HEK293 (cell line): ENCODE data around the gene PROCR.
A peak's percentile ranks its signal among the peaks of the same experiment; 100 is the strongest.
"Not testable (repeated sequence)": the region's sequence is repeated elsewhere in the genome, so short reads cannot be mapped to it uniquely, and the experiment has no call there.

Experiments used
- CTCF ChIA-PET: fragments of 350-600 bp; formaldehyde crosslinking; extraction: SDS; loops from one replicate; lab custom pipeline; 2021; ENCODE audit warnings: antibody characterized with exemption; lab: Yijun Ruan, JAX
- POLR2A ChIA-PET: fragments of 300-600 bp; formaldehyde crosslinking; extraction: SDS; loops from one replicate; lab custom pipeline; 2020; ENCODE audit warnings: antibody characterized with exemption, inconsistent platforms; lab: Yijun Ruan, JAX
- H3K27ac ChIP-seq: fragments of 200-500 bp; sonication (Bioruptor generic); 2 replicates; pipeline ENCODE4 v1.5.1; 2014; ENCODE audit warnings: low read depth, low read length, control low read depth, inconsistent platforms; ENCODE audit errors: extremely low read depth
- H3K36me3 ChIP-seq, 2 experiments: fragments of 200-500 bp in 1 of 2; sonication (Bioruptor generic) in 1 of 2; 1 replicate in 1 of 2; 2 replicates in 1 of 2; pipeline ENCODE4 v1.5.1; 2014 to 2017; ENCODE audit warnings: inconsistent platforms in 2 of 2, low read length in 2 of 2; ENCODE audit not compliant: control insufficient read depth in 2 of 2, insufficient read depth in 1 of 2
- H3K4me1 ChIP-seq: fragments of 200-500 bp; sonication (Bioruptor generic); 2 replicates; pipeline ENCODE4 v1.5.1; 2014; ENCODE audit warnings: mild to moderate bottlenecking, low read length, inconsistent platforms; ENCODE audit not compliant: control insufficient read depth, insufficient read depth
- H3K4me3 ChIP-seq: 2 replicates; pipeline ENCODE4 v1.5.1; 2011; ENCODE audit warnings: low read depth, mild to moderate bottlenecking, control low read depth, low read length, moderate library complexity
- H3K9me3 ChIP-seq: fragments of 200-500 bp; sonication (Bioruptor generic); 2 replicates; pipeline ENCODE4 v1.5.1; 2014; ENCODE audit warnings: low read depth, low read length, inconsistent platforms; ENCODE audit not compliant: control insufficient read depth, insufficient read depth
- GLI4 ChIP-seq: fragments of 450-650 bp; formaldehyde crosslinking; IDR thresholded peaks from 2 replicates; pipeline ENCODE4 v1.5.1; 2016; ENCODE audit warnings: missing biosample characterization, missing genetic modification characterization
- REPIN1 ChIP-seq: fragments of 450-650 bp; formaldehyde crosslinking; IDR thresholded peaks from 2 replicates; pipeline ENCODE4 v1.5.1; 2017; ENCODE audit warnings: missing biosample characterization, missing genetic modification characterization, low read depth
- SETDB1 ChIP-seq: IDR thresholded peaks from one replicate; pipeline ENCODE4 v1.6.1; 2017; ENCODE audit warnings: mild to moderate bottlenecking, low read length, moderate library complexity, mixed read lengths; ENCODE audit not compliant: insufficient read length
- YY2 ChIP-seq: fragments of 450-650 bp; formaldehyde crosslinking; IDR thresholded peaks from 2 replicates; pipeline ENCODE4 v1.5.1; 2016; ENCODE audit warnings: missing biosample characterization, missing genetic modification characterization
- ZNF112 ChIP-seq: fragments of 450-650 bp; formaldehyde crosslinking; IDR thresholded peaks from 2 replicates; pipeline ENCODE4 v1.5.0; 2017; ENCODE audit warnings: missing biosample characterization, missing genetic modification characterization
- ZNF184 ChIP-seq: fragments of 450-650 bp; IDR thresholded peaks from 2 replicates; pipeline ENCODE4 v1.5.1; 2018; ENCODE audit warnings: missing biosample characterization, mild to moderate bottlenecking, missing genetic modification characterization
- ZNF2 ChIP-seq: fragments of 450-650 bp; formaldehyde crosslinking; IDR thresholded peaks from 2 replicates; pipeline ENCODE4 v1.5.1; 2016; ENCODE audit warnings: missing biosample characterization, missing genetic modification characterization
- ZNF24 ChIP-seq: fragments of 450-650 bp; formaldehyde crosslinking; IDR thresholded peaks from 2 replicates; pipeline ENCODE4 v1.5.1; 2016; ENCODE audit warnings: missing biosample characterization, missing genetic modification characterization
- ZNF366 ChIP-seq: fragments of 450-650 bp; formaldehyde crosslinking; conservative IDR thresholded peaks from 2 replicates; pipeline ENCODE4 v1.5.1; 2016; ENCODE audit warnings: missing biosample characterization, missing genetic modification characterization
- ZNF416 ChIP-seq: fragments of 450-650 bp; formaldehyde crosslinking; IDR thresholded peaks from 2 replicates; pipeline ENCODE4 v1.5.1; 2016; ENCODE audit warnings: missing biosample characterization, missing genetic modification characterization
- ZNF521 ChIP-seq: fragments of 450-650 bp; formaldehyde crosslinking; IDR thresholded peaks from 2 replicates; pipeline ENCODE4 v1.5.1; 2017; ENCODE audit warnings: missing biosample characterization, mild to moderate bottlenecking, missing genetic modification characterization
- ZNF529 ChIP-seq: fragments of 450-650 bp; formaldehyde crosslinking; IDR thresholded peaks from 2 replicates; pipeline ENCODE4 v1.5.1; 2017; ENCODE audit warnings: missing genetic modification characterization, missing biosample characterization; ENCODE audit not compliant: insufficient replicate concordance
- ZNF558 ChIP-seq: fragments of 450-650 bp; formaldehyde crosslinking; IDR thresholded peaks from 2 replicates; pipeline ENCODE4 v1.5.1; 2016; ENCODE audit warnings: missing biosample characterization, missing genetic modification characterization
- ZNF626 ChIP-seq: fragments of 450-650 bp; sonication (Bioruptor Pico); formaldehyde crosslinking; IDR thresholded peaks from 2 replicates; pipeline ENCODE4 v1.5.1; 2018; ENCODE audit warnings: missing biosample characterization, missing genetic modification characterization, inconsistent platforms
- ZNF768 ChIP-seq: fragments of 450-650 bp; formaldehyde crosslinking; IDR thresholded peaks from 2 replicates; pipeline ENCODE4 v1.5.1; 2018; ENCODE audit warnings: missing biosample characterization, mild to moderate bottlenecking, missing genetic modification characterization
- TF ChIP-seq, protein P1 (sequence below): fragments of 450-650 bp; formaldehyde crosslinking; IDR thresholded peaks from 2 replicates; pipeline ENCODE4 v1.5.1; 2016; ENCODE audit warnings: missing biosample characterization, missing genetic modification characterization
- TF ChIP-seq, protein P2 (sequence below): fragments of 450-650 bp; formaldehyde crosslinking; IDR thresholded peaks from 2 replicates; pipeline ENCODE4 v1.5.1; 2017; ENCODE audit warnings: missing biosample characterization, missing genetic modification characterization

Gene PROCR

DNA sequence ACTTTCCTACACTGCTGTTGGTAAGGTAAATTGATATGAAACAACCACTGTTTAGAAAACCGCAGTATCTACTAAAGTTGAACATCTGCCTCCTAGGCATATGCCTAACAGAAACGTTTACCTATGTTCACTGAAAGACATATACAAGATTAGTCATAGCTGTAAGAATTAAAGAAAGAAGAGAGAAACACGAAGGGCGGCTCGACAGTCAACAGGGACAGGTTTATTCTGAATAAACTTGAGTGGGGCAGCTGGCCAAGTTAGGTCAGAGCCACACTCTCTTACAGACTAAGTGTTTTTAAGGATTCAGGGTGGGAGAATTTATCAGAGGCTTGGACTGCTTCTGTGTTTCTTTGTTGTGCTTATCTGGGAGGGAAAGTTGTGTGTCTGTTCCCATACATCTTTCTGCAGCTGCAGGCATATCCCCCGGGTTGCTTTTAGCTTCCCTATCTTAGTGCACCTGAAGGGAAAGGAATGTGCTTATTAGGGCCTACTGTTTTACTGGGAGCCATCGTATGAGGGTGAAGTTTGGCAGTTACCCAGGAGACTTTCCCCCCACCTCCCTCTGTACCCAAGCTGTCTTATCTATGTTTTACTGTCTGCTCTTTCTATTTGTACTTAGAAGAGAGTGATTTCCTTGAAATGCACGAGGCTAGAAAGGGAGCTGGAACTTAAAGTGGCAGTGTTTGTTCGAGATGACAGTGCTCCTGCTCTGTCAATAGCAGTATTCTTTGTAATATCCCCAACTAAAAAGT lies 20.4 kb downstream of the PROCR start (continued):
- TF ChIP-seq, protein P1, sequence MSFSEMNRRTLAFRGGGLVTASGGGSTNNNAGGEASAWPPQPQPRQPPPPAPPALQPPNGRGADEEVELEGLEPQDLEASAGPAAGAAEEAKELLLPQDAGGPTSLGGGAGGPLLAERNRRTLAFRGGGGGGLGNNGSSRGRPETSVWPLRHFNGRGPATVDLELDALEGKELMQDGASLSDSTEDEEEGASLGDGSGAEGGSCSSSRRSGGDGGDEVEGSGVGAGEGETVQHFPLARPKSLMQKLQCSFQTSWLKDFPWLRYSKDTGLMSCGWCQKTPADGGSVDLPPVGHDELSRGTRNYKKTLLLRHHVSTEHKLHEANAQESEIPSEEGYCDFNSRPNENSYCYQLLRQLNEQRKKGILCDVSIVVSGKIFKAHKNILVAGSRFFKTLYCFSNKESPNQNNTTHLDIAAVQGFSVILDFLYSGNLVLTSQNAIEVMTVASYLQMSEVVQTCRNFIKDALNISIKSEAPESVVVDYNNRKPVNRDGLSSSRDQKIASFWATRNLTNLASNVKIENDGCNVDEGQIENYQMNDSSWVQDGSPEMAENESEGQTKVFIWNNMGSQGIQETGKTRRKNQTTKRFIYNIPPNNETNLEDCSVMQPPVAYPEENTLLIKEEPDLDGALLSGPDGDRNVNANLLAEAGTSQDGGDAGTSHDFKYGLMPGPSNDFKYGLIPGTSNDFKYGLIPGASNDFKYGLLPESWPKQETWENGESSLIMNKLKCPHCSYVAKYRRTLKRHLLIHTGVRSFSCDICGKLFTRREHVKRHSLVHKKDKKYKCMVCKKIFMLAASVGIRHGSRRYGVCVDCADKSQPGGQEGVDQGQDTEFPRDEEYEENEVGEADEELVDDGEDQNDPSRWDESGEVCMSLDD (tag by site-specific recombination) = no peak
- TF ChIP-seq SETDB1 (no peak), ZNF521 (no peak)
- TF ChIP-seq, protein P2, sequence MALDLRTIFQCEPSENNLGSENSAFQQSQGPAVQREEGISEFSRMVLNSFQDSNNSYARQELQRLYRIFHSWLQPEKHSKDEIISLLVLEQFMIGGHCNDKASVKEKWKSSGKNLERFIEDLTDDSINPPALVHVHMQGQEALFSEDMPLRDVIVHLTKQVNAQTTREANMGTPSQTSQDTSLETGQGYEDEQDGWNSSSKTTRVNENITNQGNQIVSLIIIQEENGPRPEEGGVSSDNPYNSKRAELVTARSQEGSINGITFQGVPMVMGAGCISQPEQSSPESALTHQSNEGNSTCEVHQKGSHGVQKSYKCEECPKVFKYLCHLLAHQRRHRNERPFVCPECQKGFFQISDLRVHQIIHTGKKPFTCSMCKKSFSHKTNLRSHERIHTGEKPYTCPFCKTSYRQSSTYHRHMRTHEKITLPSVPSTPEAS (tag by site-specific recombination) = no peak

DNA sequence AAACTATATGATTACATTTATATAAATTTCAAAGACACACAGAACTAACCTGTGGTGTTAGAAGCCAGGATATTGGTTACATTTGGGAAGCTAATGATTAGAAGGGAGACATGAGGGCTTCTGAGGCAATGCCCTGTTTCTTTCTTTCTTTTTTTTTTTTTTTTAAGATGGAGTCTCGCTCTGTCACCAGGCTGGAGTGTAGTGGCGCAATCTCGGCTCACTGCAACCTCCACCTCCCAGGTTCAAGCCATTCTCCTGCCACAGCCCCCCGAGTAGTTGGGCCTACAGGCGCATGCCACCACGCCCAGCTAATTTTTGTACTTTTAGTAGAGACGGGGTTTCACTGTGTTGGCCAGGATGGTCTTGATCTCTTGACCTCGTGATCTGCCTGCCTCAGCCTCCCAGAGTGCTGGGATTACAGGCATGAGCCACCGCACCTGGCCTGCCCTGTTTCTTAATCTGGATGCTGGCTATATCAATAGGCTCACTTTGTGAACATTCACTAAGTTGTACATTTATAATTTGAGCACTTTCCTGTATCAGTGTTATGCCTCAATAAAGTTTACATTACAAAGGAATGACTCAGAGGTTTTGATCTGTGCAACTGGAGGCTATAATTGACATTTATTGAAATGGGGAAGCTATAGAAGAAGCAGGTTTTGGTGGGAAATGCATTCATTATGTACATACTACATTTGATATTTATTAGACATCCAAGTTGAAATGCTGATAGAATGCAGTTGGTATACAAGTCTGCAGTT lies 21.3 kb downstream of the PROCR start:
- POLR2A ChIA-PET = interaction anchor here (0.6 kb wide), 1 partner anchor 14 kb away, joined by 8 read pairs; no protein-coding TSS in a partner anchor
- H3K4me1 ChIP-seq, H3K4me3 ChIP-seq, H3K36me3 ChIP-seq, H3K27ac ChIP-seq, H3K9me3 ChIP-seq: not testable (repeated sequence)
- CTCF ChIA-PET = interaction anchor here (0.6 to 2.2 kb wide), 6 partner anchors 11 to 878 kb away, joined by 3 to 13 read pairs (median 6); no protein-coding TSS in a partner anchor

DNA sequence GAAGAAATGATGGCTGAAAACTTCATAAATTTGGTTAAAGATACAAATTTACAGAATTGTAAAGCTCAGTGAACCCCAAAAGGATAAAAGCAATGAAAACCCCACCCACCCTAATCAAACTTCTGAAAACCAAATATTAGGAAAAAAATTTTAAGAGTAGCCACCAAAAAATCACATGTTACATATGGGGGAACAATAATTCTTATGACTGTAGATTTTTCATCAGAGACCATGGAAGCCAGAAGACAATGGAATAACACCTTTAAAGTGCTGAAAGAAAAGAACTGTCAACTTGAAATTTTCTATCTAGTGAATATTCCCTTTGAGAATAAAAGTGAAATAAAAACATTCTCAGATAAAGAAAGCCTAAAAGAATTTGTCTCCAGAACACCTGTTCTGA lies 24.4 kb downstream of the PROCR start:
- no peaks in the 10 kb centered on the region for H3K4me1 ChIP-seq
- ChIA-PET POLR2A (interaction anchor here (0.7 kb wide), 1 partner anchor 28 kb away, joined by 3 read pairs; no protein-coding TSS in a partner anchor), CTCF (interaction anchor here (0.6 to 1.1 kb wide), 4 partner anchors 10 to 240 kb away, joined by 3 to 5 read pairs (median 3); no protein-coding TSS in a partner anchor)
- no peak overlapping the region for H3K27ac ChIP-seq
- H3K9me3 ChIP-seq = no peaks in the 10 kb centered on the region
- H3K36me3 ChIP-seq = no peaks in the 10 kb centered on the region
- H3K4me3 ChIP-seq = no peak overlapping the region
- TF ChIP-seq GLI4 (tag by site-specific recombination) = no peak
- peak; percentile 66 for TF ChIP-seq ZNF529 (tag by site-specific recombination)
- no peak for TF ChIP-seq ZNF366 (tag by site-specific recombination)
- no peak for TF ChIP-seq ZNF768 (tag by site-specific recombination)
- peak; percentile 58; the same call in 1 of the 2 replicates for TF ChIP-seq ZNF558
- 0 out of 2 replicates have a peak, but pooled peaks have one; percentile 43 for TF ChIP-seq ZNF184
- TF ChIP-seq SETDB1 = peak; percentile 86
- no peak for TF ChIP-seq ZNF112 (tag by site-specific recombination)
- no peak for TF ChIP-seq ZNF2 (tag by site-specific recombination)
- no peak for TF ChIP-seq YY2 (tag by site-specific recombination)
- TF ChIP-seq ZNF626 (tag by site-specific recombination) = peak; percentile 73; the same call in 1 of the 2 replicates
- TF ChIP-seq, all 188 proteins: peak for 5

DNA sequence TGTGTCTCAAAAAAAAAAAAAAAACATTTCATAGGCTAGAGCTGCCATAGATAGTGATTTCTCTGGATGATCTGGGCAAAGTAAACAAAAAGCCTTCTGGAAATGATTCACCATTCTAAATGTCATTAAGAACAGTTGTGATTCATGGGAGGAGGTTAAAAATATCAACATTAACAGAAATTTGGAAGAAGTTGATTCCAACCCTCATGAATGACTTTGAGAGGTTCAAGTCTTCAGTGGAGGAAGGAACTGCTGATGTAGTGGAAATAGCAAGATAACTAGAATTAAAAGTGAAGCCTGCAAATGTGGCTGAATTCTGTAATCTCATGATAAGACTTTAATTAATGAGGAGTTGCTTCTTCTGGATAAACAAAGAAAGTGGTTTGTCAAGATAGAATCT lies 27.9 kb downstream of the PROCR start:
- Histone ChIP-seq H3K27ac (no peak overlapping the region), H3K4me1 (no peaks in the 10 kb centered on the region), H3K9me3 (no peaks in the 10 kb centered on the region), H3K4me3 (no peak overlapping the region), H3K36me3 (no peaks in the 10 kb centered on the region)
- ChIA-PET CTCF (no interaction called here), POLR2A (no interaction called here)
- TF ChIP-seq ZNF768 (tag by site-specific recombination) (no peak), ZNF416 (tag by site-specific recombination) (no peak), REPIN1 (no peak), ZNF24 (tag by site-specific recombination) (no peak)
- TF ChIP-seq, protein P1 (tag by site-specific recombination) = no peak
